HG03103 (cell line): ENCODE results near the gene NUP153.
A peak's percentile ranks its signal among the peaks of the same experiment; 100 is the strongest.
"Not testable (repeated sequence)": the region's sequence is repeated elsewhere in the genome, so short reads cannot be mapped to it uniquely, and the experiment has no call there.

Source experiments
- ATAC-seq: cut with Tn5 transposase; IDR thresholded peaks from one replicate; pipeline ENCODE4 v1.9.1; 2021; ENCODE audit warnings: low read depth; ENCODE audit not compliant: unreplicated experiment

Gene NUP153

DNA sequence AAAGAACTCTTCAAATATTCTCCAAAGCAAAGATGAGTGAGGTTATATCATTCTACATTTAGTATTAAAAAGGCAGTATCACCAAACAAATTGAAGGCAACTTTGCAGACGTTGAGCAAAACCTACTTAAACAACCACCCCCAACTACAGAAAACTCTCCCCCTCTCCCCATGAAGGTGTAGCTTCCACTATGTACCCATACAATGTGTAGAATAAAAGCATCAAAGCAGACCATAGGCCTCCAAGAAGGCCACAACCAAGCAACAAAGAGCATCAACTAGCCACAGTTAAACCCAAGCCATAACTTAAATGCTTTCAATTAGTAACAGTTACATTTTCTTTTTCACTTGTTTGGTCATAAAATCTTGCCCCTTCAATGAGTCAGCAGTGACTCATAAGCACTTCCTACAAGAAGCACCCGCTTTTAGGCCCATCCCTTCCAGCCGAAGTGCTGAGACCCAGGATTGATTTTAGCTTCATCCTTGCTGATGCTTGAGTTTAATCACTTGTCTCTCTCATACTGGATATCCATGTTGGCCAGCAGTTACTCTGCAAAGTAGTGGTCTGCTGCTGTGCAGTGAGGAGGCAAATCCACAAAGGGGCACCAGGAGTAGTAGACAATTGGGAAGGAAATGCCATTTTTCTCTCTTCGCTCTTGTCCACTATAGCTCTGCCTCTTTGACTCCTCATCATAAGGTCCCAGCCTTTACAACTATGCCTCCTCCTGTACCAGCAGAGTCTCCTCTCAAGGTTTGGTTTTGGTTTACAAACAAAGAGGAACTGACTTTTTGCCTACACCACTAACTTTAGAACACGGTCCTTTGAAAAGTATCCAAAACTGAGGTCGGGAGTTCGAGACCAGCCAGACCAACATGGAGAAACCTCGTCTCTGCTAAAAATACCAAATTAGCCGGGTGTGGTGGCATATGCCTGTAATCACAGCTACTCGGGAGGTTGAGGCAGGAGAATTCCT is 8.4 kb upstream of the NUP153 start:
- peak; percentile 74 for ATAC-seq

DNA sequence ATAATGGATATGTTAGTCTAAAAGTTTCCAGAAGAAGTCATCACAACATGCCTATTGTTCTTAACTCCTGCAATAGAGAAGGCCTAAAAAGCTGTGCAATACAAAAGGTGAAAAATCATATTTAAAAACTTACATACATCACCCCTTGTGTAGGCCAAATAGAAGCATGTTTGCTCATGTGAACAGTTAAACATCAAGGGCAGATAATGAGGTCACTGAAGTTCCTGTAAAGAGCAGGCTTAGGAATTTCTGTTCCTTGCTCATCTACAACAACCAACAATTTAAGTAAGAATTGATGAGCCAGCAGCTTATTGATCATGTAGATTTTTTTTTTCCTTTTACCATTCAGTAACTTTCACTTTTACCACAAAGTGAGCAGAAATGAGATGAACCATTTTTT is 7.5 kb upstream of the NUP153 start:
- ATAC-seq = no peak

DNA sequence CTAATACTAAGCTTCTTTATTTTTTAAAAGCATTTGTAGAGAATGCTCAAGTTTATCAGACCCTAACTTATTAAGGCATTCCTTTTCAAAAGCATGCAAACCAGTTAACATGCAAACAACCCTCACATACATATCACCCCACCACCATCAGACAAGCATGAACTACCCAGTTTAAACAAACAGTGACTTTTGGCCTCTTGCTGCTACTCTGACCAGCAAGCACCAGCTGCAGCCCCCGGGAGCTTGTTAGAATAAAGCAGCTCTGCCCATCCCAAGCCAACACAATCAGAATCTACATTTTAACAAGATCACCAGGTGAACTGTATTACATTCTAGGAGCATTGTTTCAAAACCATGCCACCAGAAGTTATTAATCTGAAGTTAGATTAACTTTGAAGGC is 5.9 kb upstream of the NUP153 start:
- ATAC-seq = no peak

DNA sequence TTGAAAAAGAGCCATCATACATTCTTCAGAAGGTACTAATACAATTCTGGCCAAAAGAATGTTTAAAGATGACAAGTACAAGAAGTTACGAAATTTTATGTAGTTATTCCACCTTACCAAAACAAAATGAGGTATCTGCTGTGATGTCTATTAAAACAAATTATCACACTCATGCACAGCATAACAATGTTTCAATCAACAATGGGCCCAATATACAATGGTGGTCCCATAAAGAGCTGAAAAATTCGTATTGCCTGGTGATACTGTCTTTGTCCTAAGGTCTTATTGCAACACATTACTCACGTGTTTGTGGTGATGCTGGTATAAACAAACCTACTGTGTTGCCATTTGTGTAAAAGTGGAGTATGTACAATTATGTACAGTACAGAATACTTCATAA is 3.6 kb upstream of the NUP153 start:
- ATAC-seq = no peak

DNA sequence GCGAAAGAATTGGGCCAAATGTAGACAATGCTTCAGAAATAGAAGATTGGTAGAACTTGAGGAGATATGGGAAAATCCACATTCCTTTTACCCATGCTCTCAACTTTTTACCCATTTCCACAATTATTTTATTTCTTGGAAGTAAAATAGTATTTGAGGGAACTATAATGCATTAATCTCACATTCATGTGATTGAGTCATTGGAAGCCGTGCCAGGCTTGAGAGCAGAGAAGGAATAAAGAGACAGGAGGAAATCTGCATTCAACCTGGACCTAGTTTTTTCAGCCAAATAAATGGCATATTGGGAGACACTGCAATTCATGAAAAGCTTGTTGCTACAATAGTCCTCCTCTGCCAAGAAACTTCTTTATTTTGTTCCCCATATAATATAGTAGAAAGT is 2.8 kb upstream of the NUP153 start:
- ATAC-seq = no peak

DNA sequence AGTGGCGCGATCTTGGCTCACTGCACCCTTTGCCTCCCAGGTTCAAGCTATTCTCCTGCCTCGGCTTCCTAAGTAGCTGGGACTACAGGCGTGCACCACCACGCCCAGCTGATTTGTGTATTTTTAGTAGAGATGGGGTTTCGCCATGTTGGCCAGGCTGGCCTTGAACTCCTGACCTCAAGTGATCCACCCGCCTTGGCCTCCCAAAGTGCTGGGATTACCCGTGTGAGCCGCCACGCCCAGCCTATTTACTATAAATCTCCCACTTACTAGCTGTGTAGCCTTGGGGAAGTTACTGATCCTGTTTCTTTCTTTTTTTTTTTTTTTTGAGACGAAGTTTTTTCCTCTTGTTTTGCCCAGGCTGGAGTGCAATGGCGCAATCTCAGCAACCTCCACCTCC is 1.3 kb upstream of the NUP153 start:
- not testable (repeated sequence) for ATAC-seq

DNA sequence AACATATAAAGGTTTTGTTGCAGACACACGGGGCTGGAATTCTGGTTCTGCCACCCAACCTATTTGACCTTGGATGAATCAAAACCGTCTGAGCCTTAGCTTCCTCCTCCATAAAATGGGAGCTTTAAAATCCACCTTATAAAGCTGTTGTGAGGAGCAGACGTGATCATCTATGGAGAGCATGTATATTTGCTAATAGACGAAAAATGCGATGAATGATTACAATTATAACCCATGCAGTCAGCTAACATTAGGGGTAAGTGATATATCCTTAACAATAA is 586 bp upstream of the NUP153 start:
- no peak for ATAC-seq

DNA sequence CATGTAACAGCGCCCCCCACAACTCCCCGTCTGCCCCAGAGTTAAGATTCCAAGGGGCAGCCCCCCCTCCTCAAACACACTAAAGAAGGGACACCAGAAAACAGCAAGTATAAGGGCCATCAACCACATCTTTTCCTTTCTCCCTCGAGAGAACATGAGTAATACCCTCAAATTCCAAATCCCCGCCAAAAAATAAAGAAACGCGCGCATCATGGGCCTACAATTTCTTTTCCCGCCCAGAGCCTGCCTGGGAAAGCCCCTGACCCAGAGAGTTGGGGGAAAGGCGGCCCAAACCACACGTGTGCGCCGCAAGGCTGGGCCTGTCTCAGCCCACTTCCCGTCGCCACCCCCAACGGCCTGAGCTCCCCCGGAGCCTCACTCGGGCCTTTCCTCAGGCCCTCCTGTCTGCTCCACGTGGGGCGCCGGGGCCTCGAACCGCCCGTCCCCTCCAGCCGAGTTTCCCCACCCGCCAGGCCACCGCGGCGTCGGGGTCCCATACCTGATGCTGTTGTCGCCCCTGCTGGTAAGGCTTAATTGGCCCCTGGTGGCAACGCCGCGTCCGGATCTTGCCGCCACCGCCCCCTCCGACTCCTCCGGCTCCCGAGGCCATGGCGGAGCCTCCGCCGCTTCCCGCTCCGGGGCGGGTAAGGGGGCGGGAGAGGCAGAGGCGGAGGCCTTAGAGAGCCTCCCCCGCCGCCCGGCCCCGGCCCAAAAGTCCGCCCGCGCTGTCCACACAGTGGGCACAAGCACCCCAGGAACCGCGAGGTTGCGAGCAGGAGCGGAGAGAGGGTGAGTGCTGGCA is 746 bp downstream of the NUP153 start:
- peak; percentile 53 for ATAC-seq

DNA sequence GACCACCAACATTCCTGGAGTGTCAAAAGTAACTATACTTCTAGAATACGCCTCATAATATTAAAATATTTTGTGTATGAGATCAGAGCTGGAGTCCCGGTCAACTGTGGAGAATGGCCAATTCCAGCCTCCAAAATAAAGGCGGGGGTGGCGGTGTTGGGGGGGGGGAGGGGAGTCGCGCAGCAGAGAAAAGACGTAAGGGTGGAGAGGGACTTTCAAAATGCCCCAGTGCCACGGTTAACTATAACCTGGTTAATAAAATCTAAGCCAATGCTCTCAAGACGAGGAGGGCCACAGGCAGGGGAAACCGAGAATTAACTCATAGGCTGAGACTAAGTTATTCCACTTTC is 1.3 kb downstream of the NUP153 start:
- no peak for ATAC-seq

DNA sequence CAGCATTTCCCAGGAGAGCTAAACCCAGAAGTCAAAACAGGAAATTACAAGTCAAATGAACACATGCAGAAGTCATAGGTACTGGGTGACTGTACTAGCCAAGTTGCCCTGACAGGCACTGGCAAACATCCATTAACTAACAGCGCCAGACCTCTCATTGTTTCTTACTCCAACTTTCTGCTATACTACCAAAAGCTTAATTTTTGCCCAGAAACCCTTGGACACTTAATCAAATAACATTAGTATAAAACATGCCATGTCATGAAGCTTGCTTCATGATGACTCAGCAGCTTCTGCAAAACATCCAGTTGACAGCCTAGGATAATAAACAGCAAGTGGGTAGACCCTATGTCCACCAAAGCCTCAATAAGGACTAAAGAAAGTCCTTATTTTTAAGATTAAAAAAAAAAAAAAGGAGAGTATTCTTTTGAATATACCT is 3.5 kb downstream of the NUP153 start:
- ATAC-seq = no peak

DNA sequence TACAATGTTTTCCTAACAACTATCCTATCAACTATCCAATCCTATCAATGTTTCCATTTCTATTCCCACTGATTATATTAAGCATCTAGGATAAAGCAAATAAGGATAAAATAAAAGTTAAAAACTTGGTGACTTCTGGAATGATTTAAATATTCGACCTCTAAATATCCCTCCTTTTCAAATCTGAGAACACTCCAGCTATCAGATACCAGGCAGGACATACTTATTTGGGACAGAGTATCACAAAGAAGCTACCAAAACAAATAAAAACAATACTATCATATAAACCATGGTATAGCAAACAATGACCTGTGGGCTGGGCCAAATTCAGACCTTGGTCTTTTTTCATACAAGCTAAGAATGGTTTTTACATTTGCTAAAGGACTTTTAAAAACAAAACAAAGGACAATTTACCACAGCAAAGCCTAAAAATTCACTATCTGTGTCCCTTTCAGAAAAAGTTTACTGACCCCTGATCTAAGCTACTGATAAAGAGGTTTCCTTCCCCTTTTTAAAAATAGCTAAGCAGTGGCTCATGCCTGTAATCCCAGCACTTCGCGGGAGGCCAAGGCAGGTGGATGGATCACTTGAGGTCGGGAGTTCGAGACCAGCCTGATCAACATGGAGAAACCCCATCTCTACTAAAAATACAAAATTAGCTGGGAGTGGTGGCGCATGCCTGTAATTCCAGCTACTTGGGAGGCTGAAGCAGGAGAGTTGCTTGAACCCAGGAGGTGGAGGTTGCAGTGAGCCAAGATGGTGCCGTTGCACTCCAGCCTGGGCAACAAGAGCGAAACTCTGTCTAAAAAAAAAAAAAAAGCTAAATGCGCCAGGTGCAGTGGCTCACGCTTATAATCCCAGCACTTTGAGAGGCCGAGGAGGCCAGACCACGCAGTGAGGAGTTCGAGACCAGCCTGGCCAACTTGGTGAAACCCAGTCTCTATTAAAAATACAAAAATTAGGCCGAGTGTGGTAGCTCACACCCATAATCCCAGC is 6.0 kb downstream of the NUP153 start:
- no peak for ATAC-seq

DNA sequence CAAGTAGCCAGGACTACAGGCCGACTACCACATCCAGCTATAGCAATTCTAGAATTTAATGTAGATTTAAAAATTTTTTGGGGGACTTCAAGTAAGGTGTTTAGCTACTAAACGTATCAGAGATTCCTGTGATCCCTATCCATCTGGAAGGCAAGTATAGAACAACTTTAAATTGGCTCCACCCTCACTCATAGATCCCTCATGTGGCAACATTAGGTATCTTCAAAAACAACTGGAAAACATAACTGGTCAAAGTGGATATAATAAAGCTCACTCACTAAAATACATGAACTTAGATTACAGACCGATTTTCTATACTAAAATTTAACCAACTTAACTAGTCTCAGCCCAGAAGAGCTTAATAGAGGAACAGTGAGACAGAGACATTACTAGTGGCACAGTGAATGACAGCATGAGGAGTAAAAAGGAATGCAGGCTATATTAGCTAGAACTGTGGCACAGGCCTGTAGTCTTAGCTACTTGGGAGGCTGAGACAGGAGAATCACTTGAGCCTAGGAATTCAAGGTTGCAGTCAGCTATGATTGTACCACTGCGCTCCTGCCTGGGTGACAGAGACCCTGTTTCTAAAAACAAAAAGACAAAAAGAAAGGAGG is 14.7 kb downstream of the NUP153 start:
- ATAC-seq = no peak

DNA sequence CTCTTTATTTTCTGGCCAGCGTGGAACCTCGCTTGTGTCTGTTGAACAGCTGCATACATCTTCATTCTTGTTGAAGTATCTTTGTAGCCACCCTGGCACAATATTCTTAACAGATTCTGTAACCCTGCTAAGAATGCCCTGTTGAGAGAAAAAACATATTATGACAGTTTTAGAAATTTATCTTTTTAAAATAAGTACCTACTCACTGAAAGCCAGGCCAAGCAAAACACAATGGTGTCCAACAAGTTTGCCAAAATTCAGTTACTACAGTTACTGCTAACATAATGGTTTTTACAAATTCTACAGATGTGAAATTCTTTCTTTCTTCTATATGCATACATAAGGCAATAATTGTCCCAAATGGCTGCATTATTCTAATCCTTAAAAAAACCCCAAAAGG is 18.2 kb downstream of the NUP153 start:
- ATAC-seq = no peak

DNA sequence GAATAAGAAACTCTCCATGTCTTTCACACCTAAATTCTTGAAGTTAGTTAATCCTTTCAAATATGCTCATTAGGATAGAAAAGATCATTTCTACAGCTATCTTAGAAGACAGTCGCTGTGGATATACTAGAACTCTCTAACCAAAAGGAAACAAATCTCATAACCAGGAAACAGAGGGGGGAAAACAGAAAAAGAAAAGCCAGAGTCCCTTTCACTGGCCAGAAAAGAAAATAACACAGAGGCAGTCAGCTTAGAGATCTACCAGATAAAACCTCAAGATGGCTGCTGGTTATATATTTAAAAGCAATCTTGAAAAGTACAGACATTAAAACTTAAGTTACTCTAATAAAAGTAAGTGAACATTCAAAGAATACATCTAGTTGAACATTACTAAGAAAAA is 19.6 kb downstream of the NUP153 start:
- ATAC-seq = no peak

DNA sequence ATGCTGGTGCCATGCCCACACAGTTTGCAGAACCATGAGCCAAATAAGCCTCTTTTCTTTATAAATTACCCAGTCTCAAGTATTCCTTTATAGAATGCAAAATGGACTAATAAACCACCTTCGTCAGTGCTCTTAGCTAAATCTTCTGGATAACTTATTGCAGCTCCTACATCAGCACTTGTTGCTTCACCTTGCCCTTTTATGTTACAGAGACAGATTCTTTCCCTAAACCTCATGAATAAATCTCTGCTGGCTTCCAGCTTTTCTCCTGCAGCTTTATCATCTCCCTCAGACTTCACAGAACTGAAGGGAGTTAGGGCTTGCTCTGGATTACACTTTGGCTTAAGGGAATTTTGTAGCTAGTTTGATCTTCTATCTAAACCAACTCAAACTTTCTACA is 22.6 kb downstream of the NUP153 start:
- ATAC-seq = no peak

DNA sequence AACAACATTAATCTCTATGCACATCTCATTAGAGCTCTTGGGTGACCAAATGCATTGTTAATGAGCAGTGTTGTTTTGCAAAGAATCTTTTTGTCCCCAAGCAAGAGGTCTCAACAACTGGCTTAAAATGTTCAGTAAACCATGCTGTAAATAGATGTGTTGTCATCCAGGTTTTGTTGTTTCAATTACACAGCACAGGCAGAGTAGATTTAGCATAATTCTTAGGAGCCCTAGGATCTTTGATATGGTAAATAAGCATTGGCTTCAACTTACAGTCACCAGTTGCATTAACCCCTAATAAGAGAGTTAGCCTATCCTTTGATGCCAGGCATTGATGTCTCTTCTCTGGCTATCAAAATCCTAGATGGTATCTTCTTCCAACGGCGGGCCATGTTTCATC is 23.3 kb downstream of the NUP153 start:
- no peak for ATAC-seq

DNA sequence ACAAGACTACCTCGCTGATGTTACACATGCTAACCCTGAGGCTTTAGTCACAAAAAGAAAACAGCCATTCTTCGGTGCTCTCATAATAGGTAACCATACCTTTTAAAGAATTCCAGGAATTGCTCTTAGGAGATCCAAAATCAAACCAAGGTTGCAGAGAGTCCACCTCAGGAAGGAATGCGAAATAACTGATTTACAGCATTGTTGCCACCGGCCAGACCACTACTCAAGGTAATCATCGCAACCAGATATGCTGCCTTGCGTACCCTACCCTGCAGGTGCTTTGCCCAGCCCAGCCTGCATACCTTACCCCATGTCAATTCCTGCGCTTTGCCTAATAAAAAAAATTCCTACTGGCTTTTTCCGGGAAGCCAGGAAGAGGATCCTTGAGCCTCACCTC is 27.0 kb downstream of the NUP153 start:
- ATAC-seq = no peak

DNA sequence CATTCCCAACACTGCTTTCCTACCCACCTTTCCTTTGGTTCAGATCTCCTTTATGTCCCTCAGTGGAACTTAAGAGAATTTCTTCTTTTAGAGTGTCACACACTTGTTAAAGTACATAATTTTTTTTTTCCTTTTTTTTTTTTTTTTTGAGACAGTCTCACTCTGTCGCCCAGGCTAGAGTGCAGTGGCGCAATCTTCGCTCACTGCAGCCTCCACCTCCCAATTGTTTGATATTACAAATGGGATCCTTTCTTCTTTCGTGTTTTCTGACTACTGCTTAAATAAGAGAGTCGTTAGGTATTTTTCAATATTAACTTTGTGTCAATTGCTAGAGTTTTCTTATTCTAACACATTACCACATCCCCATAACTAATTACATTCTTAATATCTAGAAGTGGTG is 29.1 kb downstream of the NUP153 start:
- ATAC-seq = no peak

DNA sequence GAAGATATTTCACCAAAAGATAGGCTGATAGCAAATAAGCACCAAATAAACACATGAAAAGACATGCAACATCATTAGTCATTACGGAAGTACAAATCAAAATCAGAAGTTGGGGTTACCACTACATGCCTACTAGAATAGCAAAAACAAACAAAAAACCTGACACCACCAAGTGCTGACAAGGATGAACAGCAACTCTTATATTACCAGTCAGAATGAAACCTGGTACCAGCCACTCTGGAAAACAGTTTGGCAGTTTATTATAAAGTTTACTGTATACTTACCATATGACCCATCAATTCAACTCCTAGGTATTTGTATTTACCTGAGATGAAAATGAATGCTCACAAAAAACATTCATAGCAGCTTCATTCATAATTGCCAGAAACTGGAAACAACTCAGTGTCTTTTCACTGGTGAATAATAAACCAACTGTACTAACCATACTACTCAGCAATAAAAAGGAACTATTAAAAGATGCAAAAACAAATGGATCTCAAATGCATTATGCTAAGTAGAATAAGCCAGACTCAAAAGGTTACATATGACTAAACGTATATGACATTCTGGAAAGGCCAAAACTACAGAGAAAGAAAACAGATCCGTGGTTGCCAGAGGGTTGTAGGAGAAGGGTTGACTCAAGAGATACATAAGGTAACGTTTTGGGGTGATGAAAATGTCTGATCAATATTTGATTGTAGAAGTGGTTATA is 33.0 kb downstream of the NUP153 start:
- ATAC-seq = no peak
